GM18951 (cell line): ENCODE data around the gene THBS1.

ENCODE experiments used
- POLR2A ChIP-seq: IDR thresholded peaks from 4 replicates; pipeline ENCODE4 v1.6.1; 2011; ENCODE audit warnings: mild to moderate bottlenecking; ENCODE audit not compliant: insufficient read length, insufficient read depth; ENCODE audit errors: extremely low read depth
- in situ Hi-C: fragments of 300-500 bp; cut with MboI; formaldehyde crosslinking; loops from one replicate; pipeline ENCODE4 v1.12.0; 2022; ENCODE audit warnings: low sequenced_read_pairs, mixed read lengths, inconsistent platforms; ENCODE audit not compliant: unreplicated experiment

Gene THBS1

GRCh38 chr15:39645976-39646257 is 65.0 kb downstream of the THBS1 start:
- in situ Hi-C loops = no loop called here
- no peak for TF ChIP-seq POLR2A

DNA sequence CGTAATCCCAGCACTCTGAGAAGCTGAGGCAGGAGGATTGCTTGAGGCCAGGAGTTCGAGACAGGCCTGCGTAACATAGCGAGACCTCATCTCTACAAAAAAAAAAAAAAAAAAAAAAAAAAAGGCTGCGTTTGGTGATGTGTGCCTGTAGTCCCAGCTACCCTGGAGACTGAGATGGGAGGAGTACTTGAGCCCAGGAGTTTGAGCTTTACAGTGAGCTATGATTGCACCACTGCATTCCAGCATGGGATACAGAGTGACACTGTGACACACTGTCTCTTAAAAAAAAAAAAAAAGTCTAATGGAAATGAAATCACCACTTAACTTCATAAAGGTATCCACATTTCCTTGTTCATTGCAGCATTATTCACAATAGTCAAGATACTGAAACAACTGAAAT is 65.5 kb downstream of the THBS1 start:
- no peak for TF ChIP-seq POLR2A
- in situ Hi-C loops = no loop called here
